ENCODE results near the gene ERICH6.

The ERICH6 gene

GRCh38 chr3:150703756-150704344, at the start of gene ERICH6:
Gene ERICH6 (minus strand): TSS chr3:150703920. CDS start chr3:150703898, 22 bp downstream.
- peak; percentile 97 for DNase-seq (ENCODE audit: low read depth, low spot score)

- no peak for DNase-seq (ENCODE audit: low read depth, low spot score)
These were observed 48.1 kb upstream of the ERICH6 start for GRCh38 chr3:150751781-150752263.

- no peak for DNase-seq (ENCODE audit: low read depth, low spot score)
These were observed 45.5 kb upstream of the ERICH6 start for GRCh38 chr3:150749255-150749654.

DNA sequence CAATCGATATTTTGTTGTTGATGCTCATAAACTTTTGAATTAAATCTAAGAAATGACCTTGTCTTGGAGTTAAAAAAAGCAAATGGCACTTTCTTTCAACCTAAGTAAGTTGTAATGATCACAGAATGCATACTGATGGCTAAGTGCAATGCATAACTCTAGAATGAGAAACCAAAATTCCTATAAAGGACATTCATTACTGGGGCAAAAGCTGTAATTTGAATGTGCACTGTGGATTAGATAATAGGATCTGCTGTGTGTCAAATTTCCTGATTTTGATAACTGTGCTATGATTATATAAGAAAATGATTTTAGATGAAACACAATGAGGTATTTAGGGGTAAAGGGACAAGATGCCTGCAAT, 44.9 kb upstream of the ERICH6 start:
- no peak for DNase-seq (ENCODE audit: low read depth, low spot score)

GRCh38 chr3:150747886-150748683, 44.4 kb upstream of the ERICH6 start:
- no peak for DNase-seq (ENCODE audit: low read depth, low spot score)

- DNase-seq (ENCODE audit: low read depth, low spot score): no peak
These were observed 43.3 kb upstream of the ERICH6 start for GRCh38 chr3:150746791-150747590.

DNA sequence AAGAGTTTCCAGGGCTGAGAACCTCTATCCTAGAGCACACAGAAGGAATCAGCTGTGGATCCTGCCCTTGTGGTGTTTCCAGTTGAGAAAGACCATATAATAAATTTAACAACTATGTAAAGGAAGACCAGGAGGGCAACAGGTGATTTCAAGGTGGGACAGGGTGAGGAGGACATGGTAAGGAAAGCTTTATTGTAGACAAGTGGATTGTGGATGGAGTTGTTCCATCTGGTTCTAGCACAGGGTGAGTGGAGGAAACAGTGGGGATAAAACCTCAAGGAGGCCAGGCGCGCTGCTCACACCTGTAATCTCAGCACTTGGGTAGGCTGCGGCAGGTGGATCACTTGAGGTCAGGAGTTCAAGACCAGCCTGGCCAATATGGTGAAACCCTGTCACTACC, 42.1 kb upstream of the ERICH6 start:
- no peak for DNase-seq (ENCODE audit: low read depth, low spot score)

- DNase-seq (ENCODE audit: low read depth, low spot score): no peak
These were observed 41.1 kb upstream of the ERICH6 start for GRCh38 chr3:150744919-150745211.

GRCh38 chr3:150744041-150744918, 40.6 kb upstream of the ERICH6 start:
- no peak for DNase-seq (ENCODE audit: low read depth, low spot score)

DNA sequence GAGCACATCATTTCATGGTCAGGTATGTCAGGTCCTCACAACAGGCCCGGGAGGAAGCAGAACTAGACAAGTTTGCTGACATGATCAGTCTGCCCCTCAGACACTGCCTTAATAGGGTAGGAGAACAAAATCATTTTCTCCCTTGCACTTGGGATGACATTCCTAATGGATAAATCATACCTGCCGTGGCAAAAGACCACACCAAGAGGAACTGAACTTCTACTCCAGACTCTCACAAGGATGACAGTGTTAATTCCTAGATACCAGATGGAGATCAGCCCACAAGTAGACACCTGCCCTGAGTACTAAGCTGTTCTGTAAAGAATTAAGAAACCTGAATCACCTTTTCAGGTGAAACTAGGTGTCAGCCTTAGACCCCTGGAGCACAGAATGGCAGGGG, 39.8 kb upstream of the ERICH6 start:
- DNase-seq (ENCODE audit: low read depth, low spot score): peak; percentile 58

DNA sequence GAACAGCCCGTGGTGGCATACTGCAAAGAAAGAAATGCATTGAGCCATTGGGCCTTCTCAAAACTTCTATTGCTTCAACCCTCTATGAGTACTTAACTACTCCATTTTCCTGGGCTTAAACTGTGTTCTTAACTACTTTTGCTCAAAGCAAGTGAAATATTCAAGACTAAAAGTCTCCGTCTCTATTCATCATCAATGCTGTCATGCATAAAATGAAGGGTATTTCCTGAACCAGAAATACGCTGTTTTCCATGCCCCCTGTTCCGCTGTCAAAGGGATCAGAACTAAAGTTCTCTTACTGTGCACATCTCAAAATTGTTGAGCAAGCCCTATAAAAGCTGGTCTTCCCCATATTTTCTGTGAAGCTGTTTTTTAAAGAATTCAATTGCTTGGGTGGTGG, 39.0 kb upstream of the ERICH6 start:
- no peak for DNase-seq (ENCODE audit: low read depth, low spot score)

- no peak for DNase-seq (ENCODE audit: low read depth, low spot score)
These were observed 38.4 kb upstream of the ERICH6 start for GRCh38 chr3:150742141-150742523.

DNA sequence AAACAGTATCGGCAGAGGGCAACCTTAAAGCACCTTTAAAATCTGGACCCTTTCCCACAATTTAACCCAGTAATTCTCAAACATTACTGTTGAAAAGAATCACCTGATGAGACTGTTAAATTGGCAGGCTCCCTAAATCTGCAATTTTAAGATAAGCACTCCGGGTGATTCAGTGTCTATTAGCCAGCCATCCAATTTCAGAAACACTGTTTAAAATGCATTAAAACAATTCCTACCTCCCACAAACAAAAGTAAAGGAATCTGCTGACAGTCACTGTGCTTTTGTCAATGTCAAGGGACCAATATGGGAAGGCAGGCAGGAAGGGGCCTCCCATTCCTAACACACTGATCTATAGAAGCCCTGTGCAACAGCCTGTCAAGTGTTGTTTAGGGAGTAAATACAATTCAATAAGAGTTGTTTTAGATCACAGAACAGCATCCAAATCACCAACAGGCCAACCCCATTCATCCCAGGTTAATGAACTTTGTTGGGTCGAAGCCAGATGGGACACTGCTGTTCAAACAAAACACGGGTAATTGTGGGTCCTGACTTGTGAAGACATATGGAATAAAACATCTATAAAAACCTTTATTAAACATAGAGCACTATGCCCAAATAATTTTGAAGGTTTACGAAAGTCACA, 37.9 kb upstream of the ERICH6 start:
- DNase-seq (ENCODE audit: low read depth, low spot score): no peak

- no peak for DNase-seq (ENCODE audit: low read depth, low spot score)
These were observed 37.2 kb upstream of the ERICH6 start for GRCh38 chr3:150740733-150741496.

DNA sequence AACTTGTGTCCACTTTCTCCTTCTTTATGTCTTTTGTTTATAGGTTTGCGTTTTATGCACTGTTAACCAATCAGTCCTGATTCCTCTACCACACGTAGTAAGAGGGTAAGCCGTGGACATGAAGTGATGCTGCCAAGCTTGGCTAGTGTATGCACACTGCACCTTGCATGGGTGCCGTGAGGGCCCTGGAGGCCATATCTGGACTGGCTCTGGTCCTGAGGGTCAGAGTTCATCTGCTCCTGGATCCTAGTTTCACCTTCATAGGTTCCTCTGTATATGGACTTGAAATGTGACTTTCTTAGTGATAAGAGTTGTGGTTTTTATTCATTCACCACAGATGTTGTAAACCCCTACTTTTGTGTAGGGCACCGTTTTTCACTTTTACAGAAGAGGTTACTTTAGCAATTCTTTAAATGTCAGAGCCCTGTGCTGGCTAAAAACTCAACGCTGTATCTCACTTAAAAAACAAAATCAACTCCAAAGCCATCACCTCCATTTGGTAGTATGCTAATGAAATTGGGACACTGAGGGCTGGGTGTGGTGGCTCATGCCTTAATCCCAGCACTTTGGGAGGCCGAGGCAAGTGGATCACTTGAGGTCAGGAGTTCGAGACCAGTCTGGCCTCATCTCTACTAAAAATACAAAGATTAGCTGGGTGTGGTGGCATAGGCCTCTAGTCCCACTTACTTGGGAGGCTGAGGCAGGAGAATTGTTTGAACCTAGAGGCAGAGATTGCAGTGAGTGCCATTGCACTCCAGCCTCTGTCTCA, 36.3 kb upstream of the ERICH6 start:
- no peak for DNase-seq (ENCODE audit: low read depth, low spot score)

- DNase-seq (ENCODE audit: low read depth, low spot score): no peak
These were observed 35.6 kb upstream of the ERICH6 start for GRCh38 chr3:150739200-150739863.

GRCh38 chr3:150738688-150739087, 35.0 kb upstream of the ERICH6 start:
- peak; percentile 37 for DNase-seq (ENCODE audit: low read depth, low spot score)

GRCh38 chr3:150737874-150738679, 34.4 kb upstream of the ERICH6 start:
- DNase-seq (ENCODE audit: low read depth, low spot score): peak; percentile 63

Measured in astrocyte of the hippocampus (primary cell).